ENCODE measurements around the gene ERF.

DNA sequence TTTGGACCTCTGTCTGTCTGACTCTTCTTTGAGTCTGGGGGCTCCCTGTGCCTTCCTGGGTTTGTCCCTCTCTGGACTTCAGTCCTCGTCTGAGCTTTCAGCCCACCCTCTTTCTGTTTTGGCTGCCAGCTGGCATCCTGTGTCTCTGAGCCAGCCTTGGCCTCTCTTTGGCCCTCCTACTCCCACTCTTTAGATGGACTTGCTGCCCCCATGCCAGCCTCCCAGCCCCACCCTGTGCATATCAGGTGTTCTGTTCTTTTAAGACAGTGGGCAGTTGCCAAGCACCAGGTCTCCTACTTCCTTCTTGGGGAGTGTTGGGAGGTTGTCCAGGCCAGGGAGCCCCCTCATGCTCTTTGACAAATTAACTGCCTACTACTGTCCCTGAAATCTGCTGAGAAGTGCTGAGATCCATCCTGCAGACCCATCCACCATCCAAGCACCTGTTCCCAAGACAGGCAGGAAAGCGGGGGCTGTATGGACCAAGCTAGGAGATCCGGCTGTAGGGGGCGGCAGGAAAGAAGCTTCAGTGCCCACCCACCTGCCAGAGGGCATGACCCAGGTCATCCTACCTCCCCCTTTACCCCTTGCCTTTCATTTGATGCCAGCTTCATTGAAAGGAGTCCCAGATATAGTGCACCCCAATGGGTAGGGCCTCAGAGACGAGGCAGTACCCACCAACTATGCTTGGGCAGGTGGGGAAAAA is 23.7 kb upstream of the ERF start:
- TF ChIP-seq EZH2 (IDR thresholded peaks at IDR 0.05; ENCODE audit: low read length, unreplicated experiment): no peak
- TF ChIP-seq, protein P1, sequence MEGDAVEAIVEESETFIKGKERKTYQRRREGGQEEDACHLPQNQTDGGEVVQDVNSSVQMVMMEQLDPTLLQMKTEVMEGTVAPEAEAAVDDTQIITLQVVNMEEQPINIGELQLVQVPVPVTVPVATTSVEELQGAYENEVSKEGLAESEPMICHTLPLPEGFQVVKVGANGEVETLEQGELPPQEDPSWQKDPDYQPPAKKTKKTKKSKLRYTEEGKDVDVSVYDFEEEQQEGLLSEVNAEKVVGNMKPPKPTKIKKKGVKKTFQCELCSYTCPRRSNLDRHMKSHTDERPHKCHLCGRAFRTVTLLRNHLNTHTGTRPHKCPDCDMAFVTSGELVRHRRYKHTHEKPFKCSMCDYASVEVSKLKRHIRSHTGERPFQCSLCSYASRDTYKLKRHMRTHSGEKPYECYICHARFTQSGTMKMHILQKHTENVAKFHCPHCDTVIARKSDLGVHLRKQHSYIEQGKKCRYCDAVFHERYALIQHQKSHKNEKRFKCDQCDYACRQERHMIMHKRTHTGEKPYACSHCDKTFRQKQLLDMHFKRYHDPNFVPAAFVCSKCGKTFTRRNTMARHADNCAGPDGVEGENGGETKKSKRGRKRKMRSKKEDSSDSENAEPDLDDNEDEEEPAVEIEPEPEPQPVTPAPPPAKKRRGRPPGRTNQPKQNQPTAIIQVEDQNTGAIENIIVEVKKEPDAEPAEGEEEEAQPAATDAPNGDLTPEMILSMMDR (conservative IDR thresholded peaks at IDR 0.05; ENCODE audit: low read depth, low read length): no peak

Measured in PC-3 (cell line).